Lower leg skin (tissue), 3 donors: ENCODE measurements around the gene ATP8A2.

Experiments
- CTCF ChIP-seq, 3 donors: fragments of 450-650 bp; IDR thresholded peaks; one replicate each; pipeline ENCODE4 v1.5.1; 2016; ENCODE audit warnings: antibody characterized with exemption in 3 of 3, mild to moderate bottlenecking in 3 of 3, moderate library complexity in 2 of 3
- POLR2A ChIP-seq, 2 donors: fragments of 450-650 bp; IDR thresholded peaks; one replicate each; pipeline ENCODE4 v1.6.1; 2016 to 2017; ENCODE audit warnings: antibody characterized with exemption in 2 of 2, mild to moderate bottlenecking in 1 of 2, moderate library complexity in 1 of 2

DNA sequence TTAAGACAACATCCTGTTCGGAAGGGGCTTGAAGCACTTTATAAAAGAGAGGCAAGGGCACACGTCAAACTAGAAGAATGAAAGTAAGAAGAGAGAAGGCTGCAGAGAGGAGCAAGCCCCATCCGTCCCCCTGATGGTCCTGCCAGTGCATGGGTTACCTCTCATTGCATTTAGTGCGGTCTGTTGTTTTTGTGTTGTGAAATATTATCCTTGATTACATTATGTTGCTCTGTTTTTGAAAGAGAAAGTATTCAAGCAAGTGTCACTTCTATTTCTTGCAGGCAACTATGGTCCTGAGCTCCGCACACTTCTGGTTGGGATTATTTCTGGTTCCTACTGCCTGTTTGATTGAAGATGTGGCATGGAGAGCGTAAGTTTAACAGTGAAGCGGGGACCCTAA, 589.5 kb downstream of the ATP8A2 start:
- TF ChIP-seq POLR2A (IDR thresholded peaks at IDR 0.05): no peak
- no peak for TF ChIP-seq CTCF (IDR thresholded peaks at IDR 0.05)
